Hindlimb muscle (tissue), 1 donor: Measurements from ENCODE around the gene COL18A1. TPM values are rescaled to one million over a fixed set of nuclear protein-coding genes. Genes with fewer than 3 reads are reported as not detected.

Experiments
- DNase-seq: peaks from one replicate; pipeline ENCODE4 v3.0.0-alpha.2; 2013
- polyA plus RNA-seq: library from polyadenylated mRNA; unstranded; fragments of 120-200 nt; gene quantifications from one replicate; pipeline ENCODE4 v1.2.1, GENCODE V29; 2013; ENCODE audit not compliant: insufficient read length

Gene COL18A1
- polyA plus RNA-seq, 1 donor: 89.1 TPM

GRCh38 chr21:45415188-45415942 lies 10.4 kb downstream of the COL18A1 start:
- no peak for DNase-seq

GRCh38 chr21:45415943-45416611 lies 11.1 kb downstream of the COL18A1 start:
- no peak for DNase-seq

- DNase-seq: no peak
These were observed 11.7 kb downstream of the COL18A1 start for GRCh38 chr21:45416620-45417019.

- no peak for DNase-seq
These were observed 12.4 kb downstream of the COL18A1 start for GRCh38 chr21:45417256-45417950.

- DNase-seq: no peak
These were observed 13.0 kb downstream of the COL18A1 start for GRCh38 chr21:45417951-45418300.

GRCh38 chr21:45418301-45419071 lies 13.5 kb downstream of the COL18A1 start:
- no peak for DNase-seq

- no peak for DNase-seq
These were observed 14.2 kb downstream of the COL18A1 start for GRCh38 chr21:45419162-45419561.

- no peak for DNase-seq
These were observed 15.4 kb downstream of the COL18A1 start for GRCh38 chr21:45420061-45421041.

- no peak for DNase-seq
These were observed 16.3 kb downstream of the COL18A1 start for GRCh38 chr21:45421071-45421845.

GRCh38 chr21:45421846-45422775 lies 17.1 kb downstream of the COL18A1 start:
- DNase-seq: no peak

- DNase-seq: no peak
These were observed 18.4 kb downstream of the COL18A1 start for GRCh38 chr21:45423201-45423955.

GRCh38 chr21:45423968-45424853 lies 19.2 kb downstream of the COL18A1 start:
- no peak for DNase-seq

GRCh38 chr21:45424854-45425795 lies 20.2 kb downstream of the COL18A1 start:
- no peak for DNase-seq

GRCh38 chr21:45427331-45428271 lies 22.6 kb downstream of the COL18A1 start:
- DNase-seq: no peak

- DNase-seq: no peak
These were observed 23.6 kb downstream of the COL18A1 start for GRCh38 chr21:45428534-45428933.
